MM.1S (cell line): ENCODE results near the gene LAMP1.

Experiments used
- DNase-seq: peaks from one replicate; pipeline ENCODE4 v3.0.0-alpha.2; 2015
- H2AFZ ChIP-seq: fragments of 300-600 bp; sonication (generic); 2 replicates; pipeline ENCODE4 v1.6.0; 2016; ENCODE audit warnings: antibody characterized with exemption, low read length
- H3F3A ChIP-seq: fragments of 300-600 bp; sonication (generic); 2 replicates; pipeline ENCODE4 v1.6.1; 2016; ENCODE audit warnings: mild to moderate bottlenecking, antibody characterized with exemption, low read length, moderate library complexity, mixed read lengths; ENCODE audit not compliant: insufficient read depth
- H3K27ac ChIP-seq: fragments of 300-600 bp; sonication (generic); 2 replicates; pipeline ENCODE4 v1.5.1; 2016; ENCODE audit warnings: mild to moderate bottlenecking, low read length
- H3K27me3 ChIP-seq: fragments of 300-600 bp; sonication (generic); replicated peaks from 2 replicates; pipeline ENCODE4 v1.6.0; 2016; ENCODE audit warnings: low read length; ENCODE audit not compliant: insufficient read depth
- H3K36me3 ChIP-seq: fragments of 300-600 bp; sonication (generic); replicated peaks from 2 replicates; pipeline ENCODE4 v1.6.1; 2016; ENCODE audit warnings: mild to moderate bottlenecking, low read length, mixed read lengths; ENCODE audit not compliant: insufficient read depth
- H3K4me1 ChIP-seq: fragments of 300-600 bp; sonication (generic); 2 replicates; pipeline ENCODE4 v1.6.1; 2016; ENCODE audit warnings: low read length, mixed read lengths
- H3K4me2 ChIP-seq: fragments of 300-600 bp; sonication (generic); 2 replicates; pipeline ENCODE4 v1.6.0; 2016; ENCODE audit warnings: low read depth, low read length
- H3K4me3 ChIP-seq: fragments of 300-600 bp; sonication (generic); 2 replicates; pipeline ENCODE4 v1.5.1; 2016; ENCODE audit warnings: low read length, mixed read lengths
- H3K79me2 ChIP-seq: fragments of 300-600 bp; sonication (generic); 2 replicates; pipeline ENCODE4 v1.6.1; 2016; ENCODE audit warnings: mixed run types, low read length, mixed read lengths
- H3K9ac ChIP-seq: fragments of 300-600 bp; sonication (generic); 2 replicates; pipeline ENCODE4 v1.6.1; 2016; ENCODE audit warnings: low read length, mixed read lengths
- H3K9me2 ChIP-seq: fragments of 300-600 bp; sonication (generic); replicated peaks from 2 replicates; pipeline ENCODE4 v1.6.1; 2016; ENCODE audit warnings: mild to moderate bottlenecking, low read length, mixed read lengths; ENCODE audit not compliant: insufficient read depth
- H3K9me3 ChIP-seq: fragments of 300-600 bp; sonication (generic); replicated peaks from 2 replicates; pipeline ENCODE4 v1.6.1; 2016; ENCODE audit warnings: mild to moderate bottlenecking, low read length, mixed read lengths; ENCODE audit not compliant: insufficient read depth
- H4K20me1 ChIP-seq: fragments of 300-600 bp; sonication (generic); 2 replicates; pipeline ENCODE4 v1.6.1; 2016; ENCODE audit warnings: mild to moderate bottlenecking, low read length, moderate library complexity, mixed read lengths; ENCODE audit not compliant: insufficient read depth
- CTCF ChIP-seq: fragments of 300-600 bp; sonication (generic); IDR thresholded peaks from 2 replicates; pipeline ENCODE4 v1.5.1; 2016; ENCODE audit warnings: antibody characterized with exemption, low read length, mixed read lengths
- EZH2 ChIP-seq: fragments of 300-600 bp; sonication (generic); optimal IDR thresholded peaks from 2 replicates; pipeline ENCODE3; 2017; ENCODE audit warnings: low read depth, mild to moderate bottlenecking, antibody characterized with exemption, low read length, mixed read lengths
- EZH2phosphoT487 ChIP-seq: fragments of 300-600 bp; sonication (generic); IDR thresholded peaks from 2 replicates; pipeline ENCODE4 v1.6.1; 2018; ENCODE audit warnings: antibody characterized with exemption, low read length

Gene LAMP1

GRCh38 chr13:113365583-113365970 lies 68.5 kb downstream of the LAMP1 start:
- no peak overlapping the region for H2AFZ ChIP-seq
- no peaks in the 10 kb centered on the region for H3K4me1 ChIP-seq
- H3K4me2 ChIP-seq = no peak overlapping the region
- H4K20me1 ChIP-seq = no peaks in the 10 kb centered on the region
- peaks cover 59% of the 10 kb centered on the region for H3K27me3 ChIP-seq
- H3K27ac ChIP-seq = no peak overlapping the region
- no peaks in the 10 kb centered on the region for H3F3A ChIP-seq
- no peak overlapping the region for H3K9ac ChIP-seq
- H3K36me3 ChIP-seq = no peaks in the 10 kb centered on the region
- no peaks in the 10 kb centered on the region for H3K9me2 ChIP-seq
- no peaks in the 10 kb centered on the region for H3K79me2 ChIP-seq
- no peak for DNase-seq
- H3K4me3 ChIP-seq = no peak overlapping the region
- H3K9me3 ChIP-seq = no peaks in the 10 kb centered on the region
- TF ChIP-seq CTCF = no peak
- TF ChIP-seq EZH2 = no peak
- TF ChIP-seq EZH2phosphoT487 = no peak

- Histone ChIP-seq H3K36me3 (no peaks in the 10 kb centered on the region), H3K27ac (no peak overlapping the region), H3K27me3 (peaks cover 54% of the 10 kb centered on the region), H3K4me1 (no peaks in the 10 kb centered on the region), H3K9me2 (no peaks in the 10 kb centered on the region), H3K9me3 (no peaks in the 10 kb centered on the region), H4K20me1 (no peaks in the 10 kb centered on the region), H3K4me3 (no peak overlapping the region), H3K79me2 (no peaks in the 10 kb centered on the region), H3K9ac (no peak overlapping the region), H2AFZ (no peak overlapping the region), H3F3A (no peaks in the 10 kb centered on the region), H3K4me2 (no peak overlapping the region)
- no peak for TF ChIP-seq CTCF
- no peak for TF ChIP-seq EZH2
- no peak for DNase-seq
Observed at GRCh38 chr13:113365971-113366588, 69.0 kb downstream of the LAMP1 start.

GRCh38 chr13:113367020-113367560 lies 70.1 kb downstream of the LAMP1 start:
- no peak overlapping the region for H2AFZ ChIP-seq
- H3K27ac ChIP-seq = no peak overlapping the region

More at GRCh38 chr13:113367020-113367560, 70.1 kb downstream of the LAMP1 start:
- no peak overlapping the region for H3K4me2 ChIP-seq
- H3K9me2 ChIP-seq = no peaks in the 10 kb centered on the region
- H3K79me2 ChIP-seq = no peaks in the 10 kb centered on the region
- TF ChIP-seq CTCF (no peak), EZH2 (no peak), EZH2phosphoT487 (no peak)
- H3K9ac ChIP-seq = no peak overlapping the region
- no peaks in the 10 kb centered on the region for H3F3A ChIP-seq
- no peak overlapping the region for H3K4me3 ChIP-seq
- H3K4me1 ChIP-seq = no peaks in the 10 kb centered on the region
- DNase-seq = no peak
- peaks cover 46% of the 10 kb centered on the region for H3K27me3 ChIP-seq
- no peaks in the 10 kb centered on the region for H3K9me3 ChIP-seq
- H3K36me3 ChIP-seq = no peaks in the 10 kb centered on the region
- H4K20me1 ChIP-seq = no peaks in the 10 kb centered on the region
